ENCODE results near the gene NFE2L3. TPM values are rescaled to one million over a fixed set of nuclear protein-coding genes. Genes with fewer than 3 reads are reported as not detected.
"Not testable (repeated sequence)": the region's sequence is repeated elsewhere in the genome, so short reads cannot be mapped to it uniquely, and the experiment has no call there.

NFE2L3 gene
- total RNA-seq, 1 donor from 2014 or later: 1.4 TPM

DNA sequence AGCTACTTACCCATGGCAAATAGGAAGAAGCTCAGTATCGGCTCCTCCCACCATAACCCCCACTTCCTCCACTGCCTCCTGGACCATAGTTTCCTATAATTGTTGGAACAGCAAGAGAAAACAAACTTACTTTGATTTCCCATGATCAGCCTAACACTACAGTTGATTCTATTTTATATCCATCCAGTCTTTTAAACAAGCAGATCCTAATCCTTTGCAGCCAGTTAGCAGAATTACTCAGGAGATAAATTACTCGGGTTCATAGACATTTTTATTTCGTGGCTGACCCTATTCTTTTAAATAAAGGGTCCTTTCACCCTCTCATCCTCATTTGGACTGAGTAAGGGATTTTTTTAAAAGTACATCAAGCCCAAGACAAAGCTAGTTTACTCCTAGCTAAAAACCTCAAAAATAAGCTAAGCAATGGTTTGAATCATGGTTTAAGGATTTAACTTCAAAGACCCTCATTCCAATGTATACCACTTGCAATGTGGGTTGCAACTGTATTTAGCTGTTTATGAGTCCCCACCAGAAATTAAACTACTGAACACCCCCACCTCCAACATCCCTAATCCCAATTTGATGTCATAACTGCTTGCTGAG lies 40.6 kb downstream of the NFE2L3 start:
- no peak for DNase-seq (ENCODE audit: missing footprints)
- ATAC-seq: no peak
- intact Hi-C loops (cut with DNase I): no loop called here

DNA sequence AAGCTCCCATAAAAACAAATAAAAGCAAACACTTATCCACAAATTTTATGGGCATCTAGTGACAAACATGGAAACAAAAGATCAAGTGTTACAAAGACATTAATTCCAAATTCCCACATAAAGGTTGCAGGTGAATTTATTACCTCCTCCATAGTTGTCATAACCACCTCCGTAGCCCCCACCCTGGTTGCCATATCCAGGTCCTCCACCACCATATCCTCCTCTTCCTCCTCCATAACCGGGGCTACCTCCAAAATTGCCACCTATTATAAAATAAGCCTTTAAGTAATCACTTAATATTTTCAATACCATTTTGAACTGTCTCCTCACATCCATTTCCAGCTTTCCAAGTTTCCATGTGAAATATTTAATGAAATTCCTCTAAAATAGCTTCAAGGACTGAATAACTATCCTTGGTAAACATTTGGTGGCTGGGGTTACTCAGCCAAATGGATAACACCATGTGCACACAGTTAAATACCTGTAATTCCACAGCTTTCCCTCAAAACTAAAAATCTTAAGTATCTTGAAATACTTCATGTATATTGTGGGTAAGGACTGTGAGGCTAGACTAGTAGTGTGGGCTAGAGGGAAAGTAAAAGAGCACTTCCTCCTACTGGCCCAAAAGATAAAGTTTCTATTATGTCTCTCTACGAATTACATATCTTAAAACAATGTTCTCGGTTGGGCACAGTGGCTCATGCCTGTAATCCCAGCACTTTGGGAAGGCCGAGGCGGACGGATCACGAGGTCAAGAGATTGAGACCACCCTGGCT lies 41.6 kb downstream of the NFE2L3 start:
- DNase-seq (ENCODE audit: missing footprints) (no peak), ATAC-seq (no peak)
- intact Hi-C loops (cut with DNase I): no loop called here

DNA sequence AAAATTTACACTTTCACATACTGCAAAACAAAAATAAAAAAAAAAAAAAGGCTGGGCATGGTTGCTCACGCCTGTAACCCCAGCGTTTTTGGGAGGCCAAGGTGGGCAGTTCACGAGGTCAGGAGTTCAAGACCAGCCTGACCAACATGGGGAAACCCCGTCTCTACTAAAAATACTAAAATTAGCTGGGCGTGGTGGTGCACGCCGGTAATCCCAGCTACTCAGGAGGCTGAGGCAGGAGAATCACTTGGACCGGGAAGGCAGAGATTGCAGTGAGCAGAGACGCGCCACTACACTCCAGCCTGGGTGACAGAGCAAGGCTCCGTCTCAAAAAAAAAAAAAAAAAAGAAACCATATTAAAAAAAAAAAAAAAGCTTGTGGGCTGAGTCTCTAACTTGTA lies 42.8 kb downstream of the NFE2L3 start:
- DNase-seq (ENCODE audit: missing footprints); ATAC-seq; intact Hi-C loops (cut with DNase I): not testable (repeated sequence)

DNA sequence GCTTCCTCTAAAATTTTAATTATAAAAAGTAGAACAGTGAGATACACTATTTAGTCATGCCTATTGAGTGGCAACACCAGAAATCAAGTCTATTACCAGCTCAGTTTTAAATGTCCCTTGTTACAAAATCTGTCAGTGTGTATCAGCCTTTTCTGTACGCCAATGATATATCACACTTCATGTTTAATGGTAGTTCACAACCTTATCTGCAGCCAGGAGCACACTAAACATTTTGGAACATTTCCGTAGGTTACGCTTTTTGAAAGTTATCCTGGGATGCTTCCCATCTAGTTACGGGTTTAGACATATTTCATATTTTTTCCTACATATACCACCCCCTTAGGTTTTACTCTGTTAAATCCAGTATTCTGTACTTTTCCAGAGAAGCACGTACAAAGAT lies 43.2 kb downstream of the NFE2L3 start:
- no peak for DNase-seq (ENCODE audit: missing footprints)
- ATAC-seq: no peak
- intact Hi-C loops (cut with DNase I): no loop called here

DNA sequence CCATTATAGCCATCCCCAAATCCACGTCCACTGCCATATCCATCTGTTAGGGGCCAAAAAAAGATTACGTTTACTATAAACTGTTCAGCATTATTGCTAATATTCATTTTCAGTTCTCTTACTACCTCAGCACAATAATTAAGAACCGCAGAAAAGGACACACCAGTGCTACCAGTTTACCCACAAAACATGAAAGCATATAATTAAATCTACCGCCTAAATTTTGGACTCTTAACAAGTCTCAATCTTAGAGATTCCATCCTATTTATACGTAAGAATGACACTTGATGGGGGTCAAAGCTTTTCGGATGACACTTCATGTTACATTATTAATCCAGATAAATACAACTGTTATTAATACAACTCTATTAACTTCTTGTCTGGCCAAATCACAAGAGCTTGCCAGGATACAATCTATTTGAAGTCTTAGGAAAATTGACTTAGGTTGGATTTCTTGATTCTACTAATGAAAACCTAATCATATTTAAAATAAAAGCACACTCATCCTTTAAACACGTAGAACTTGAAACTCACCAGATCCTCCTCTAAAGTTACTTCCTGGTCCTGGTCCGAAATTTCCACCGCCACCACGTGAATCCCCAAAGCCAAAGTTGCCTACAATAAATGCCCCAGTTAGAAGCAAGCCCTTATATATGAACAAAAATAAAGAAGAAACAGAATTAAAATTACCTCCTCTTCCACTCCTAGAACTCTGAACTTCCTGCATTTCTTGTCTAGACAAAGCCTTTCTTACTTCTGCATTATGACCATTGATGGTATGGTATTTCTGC lies 44.1 kb downstream of the NFE2L3 start:
- DNase-seq (ENCODE audit: missing footprints) (no peak), ATAC-seq (no peak)
- intact Hi-C loops (cut with DNase I): no loop called here

DNA sequence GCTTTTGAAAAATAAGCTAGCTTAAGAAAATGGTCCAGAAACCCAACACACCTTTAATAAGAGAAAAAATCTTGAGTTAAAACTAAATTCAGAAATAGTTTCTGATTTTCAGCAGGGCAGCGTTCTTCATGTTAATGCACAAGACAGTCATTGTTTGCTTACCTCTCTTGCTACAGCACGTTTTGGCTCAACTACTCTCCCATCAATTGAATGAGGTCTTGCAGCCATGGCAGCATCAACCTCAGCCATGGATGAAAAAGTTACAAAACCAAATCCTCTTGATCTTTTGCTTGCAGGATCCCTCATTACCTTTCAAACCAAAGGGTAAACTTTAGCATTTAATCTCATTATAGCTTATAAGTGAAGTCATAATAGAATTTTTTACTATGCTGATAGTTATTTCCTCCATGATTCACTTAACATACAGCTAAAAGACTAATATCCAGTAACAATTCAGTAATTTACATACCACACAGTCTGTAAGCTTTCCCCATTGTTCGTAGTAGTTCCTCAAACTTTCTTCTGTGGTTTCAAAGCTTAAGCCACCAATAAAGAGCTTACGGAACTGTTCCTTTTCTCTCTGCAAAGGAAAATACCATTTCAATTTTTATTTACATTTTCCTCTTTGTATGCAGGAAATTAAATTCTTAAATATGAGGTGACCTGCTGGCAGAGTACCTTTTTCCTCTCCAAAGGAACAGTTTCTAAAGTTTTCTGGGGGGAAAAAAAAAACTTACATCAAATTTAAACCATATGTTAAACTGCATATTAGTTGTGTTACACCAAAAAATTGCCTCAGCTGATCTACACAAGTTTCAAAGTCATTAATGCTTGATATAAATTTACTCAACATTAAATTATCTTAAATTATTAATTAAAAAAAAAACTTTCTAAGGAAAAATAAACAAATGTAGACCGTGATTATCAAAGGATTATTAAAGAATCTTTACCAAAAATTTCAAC lies 45.4 kb downstream of the NFE2L3 start:
- intact Hi-C loops (cut with DNase I): no loop called here
- DNase-seq (ENCODE audit: missing footprints) (no peak), ATAC-seq (no peak)

DNA sequence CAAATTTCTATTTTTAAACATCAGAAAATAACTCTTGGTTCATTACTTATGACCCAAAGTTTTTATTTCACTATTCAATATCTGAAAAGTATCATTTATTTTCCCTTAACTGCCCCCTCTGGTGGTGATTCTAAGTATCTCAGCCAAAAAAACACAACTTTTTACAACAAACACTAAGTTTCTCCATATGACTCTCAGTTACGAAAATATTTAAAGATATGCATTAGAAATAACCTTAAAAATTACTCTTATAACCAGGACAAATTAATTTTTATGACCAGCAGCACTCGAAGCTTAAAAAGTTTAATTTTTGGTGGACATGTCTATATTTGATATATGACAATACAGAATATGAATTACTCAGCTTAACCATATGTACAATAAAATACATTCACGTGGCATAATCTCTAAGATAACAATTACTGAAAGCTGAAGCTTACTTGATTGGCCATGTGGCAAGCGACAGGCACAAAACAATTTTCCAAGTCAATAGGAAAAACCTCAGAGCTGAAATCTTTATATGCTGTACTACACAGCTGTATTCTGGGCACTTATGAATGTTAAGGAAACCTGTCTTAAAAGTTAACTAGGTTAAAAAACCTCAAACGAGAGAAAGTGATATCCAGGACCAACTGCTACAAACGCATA lies 46.3 kb downstream of the NFE2L3 start:
- DNase-seq (ENCODE audit: missing footprints): no peak
- intact Hi-C loops (cut with DNase I): no loop called here
- no peak for ATAC-seq

DNA sequence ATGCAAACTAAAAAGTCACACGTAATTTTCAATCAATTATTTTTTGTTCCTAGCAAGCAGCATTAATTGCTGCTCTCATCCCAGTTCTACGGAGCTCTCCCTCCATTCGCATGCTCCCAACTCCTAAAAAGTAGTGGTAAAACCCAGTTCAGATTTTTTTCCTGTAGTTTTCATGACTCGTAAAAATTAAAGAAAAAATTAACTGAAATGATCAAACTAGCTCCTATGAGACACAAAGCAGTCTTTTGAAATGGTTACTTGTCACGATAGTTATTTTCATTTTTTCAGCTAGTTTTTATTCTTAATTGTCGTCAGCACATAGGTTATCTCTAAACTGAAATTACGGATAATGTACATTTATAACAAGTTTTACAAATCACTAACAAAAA lies 46.8 kb downstream of the NFE2L3 start:
- intact Hi-C loops (cut with DNase I): no loop called here
- no peak for ATAC-seq
- no peak for DNase-seq (ENCODE audit: missing footprints)

DNA sequence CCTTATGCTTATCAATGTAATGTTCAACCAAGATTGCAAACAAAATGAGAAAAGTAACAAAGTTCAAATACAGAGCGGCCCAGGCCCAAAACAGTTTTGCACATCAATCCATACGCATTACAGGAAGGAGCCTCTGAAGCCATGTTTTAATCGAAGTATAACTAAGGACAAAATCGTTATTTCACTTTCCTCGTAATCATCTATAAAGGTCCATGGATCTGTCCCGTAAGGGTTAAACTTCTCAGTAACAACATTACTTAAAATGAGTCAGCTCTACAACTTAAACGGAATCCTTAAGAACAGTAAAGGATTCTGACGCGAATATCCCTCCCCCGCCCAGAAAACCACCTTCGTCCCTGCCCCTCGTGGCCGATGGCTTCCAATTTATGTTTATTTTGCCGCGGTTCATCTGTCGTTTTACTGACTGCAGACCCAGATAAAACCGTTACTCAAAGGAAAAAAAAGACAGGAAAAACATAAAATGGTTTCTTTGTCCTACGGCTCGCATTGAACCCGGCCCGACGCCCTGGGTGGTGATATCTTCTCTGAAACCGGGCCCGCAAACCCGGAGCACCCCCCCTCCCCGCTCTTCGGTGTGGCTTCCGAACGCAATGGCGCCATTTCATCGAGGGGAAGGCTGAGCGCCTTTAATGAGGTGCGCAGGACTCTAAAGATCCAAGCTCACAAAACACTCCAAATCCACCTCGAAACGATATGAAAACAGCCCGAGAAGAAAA lies 47.5 kb downstream of the NFE2L3 start:
- intact Hi-C loops (cut with DNase I): no loop called here
- no peak for ATAC-seq

DNA sequence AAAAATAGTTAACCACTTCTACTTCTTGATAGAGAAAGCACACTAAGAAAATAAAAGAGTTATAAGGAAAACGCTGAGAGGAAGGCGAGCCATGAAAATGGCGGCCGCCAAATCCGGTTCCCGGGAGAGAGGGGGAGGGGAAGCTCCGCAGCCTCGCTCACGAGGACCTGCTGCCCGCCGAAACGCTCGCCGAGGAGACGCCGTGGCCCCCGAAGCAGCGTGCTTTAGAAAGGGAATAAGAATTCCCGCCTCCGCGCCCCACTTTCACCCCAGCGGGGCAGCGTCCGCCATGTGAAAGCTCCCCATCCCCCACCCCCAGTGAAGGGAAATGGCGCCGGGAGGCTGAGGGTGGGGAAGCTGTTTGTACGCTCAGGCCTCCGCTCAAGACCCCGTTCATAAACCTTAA lies 48.0 kb downstream of the NFE2L3 start:
- intact Hi-C loops (cut with DNase I): no loop called here
- peak; percentile 18 for ATAC-seq
- peak; percentile 86 for DNase-seq (ENCODE audit: missing footprints)

More for the DNA sequence above, 47.5 kb downstream of the NFE2L3 start:
- DNase-seq (ENCODE audit: missing footprints): peak; percentile 79

DNA sequence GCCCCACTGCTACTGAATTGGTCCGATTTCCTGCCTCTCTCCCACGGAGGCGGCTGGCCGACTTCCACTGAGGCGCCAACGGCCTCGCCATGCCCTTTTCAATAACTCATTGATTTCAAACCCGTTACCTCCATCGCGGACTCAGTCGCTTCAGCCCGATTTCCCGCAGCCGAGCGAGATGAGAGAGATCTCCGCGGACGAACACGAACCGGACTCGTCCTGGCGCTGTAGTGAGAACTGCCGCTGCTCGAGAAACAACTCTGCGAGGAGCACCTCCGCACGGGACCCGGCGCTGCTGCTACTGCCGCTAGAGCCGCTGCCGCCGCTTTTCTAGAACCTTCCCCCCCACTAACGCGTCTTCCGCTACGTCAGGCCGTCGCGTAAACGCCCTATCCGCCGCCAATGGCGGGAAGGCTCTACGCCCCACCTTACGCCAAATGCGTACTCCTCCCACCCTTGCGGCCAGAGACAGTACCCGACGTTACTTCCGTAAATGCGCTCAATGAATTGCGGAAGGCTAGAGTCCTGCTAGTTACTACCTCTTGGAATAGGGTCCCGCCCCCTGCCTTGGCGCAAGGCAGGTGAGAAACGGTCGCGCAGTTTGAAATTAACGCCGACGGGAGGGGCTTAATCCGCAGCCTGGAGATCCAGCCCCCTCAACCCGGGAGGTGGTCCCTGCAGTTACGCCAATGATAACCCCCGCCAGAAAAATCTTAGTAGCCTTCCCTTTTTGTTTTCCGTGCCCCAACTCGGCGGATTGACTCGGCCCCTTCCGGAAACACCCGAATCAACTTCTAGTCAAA lies 48.6 kb downstream of the NFE2L3 start, which contains the start of gene HNRNPA2B1:
Gene HNRNPA2B1, minus strand, starts transcription at position 303 of the 803 bp plus-strand sequence. Its CDS starts 169 bp downstream, at position 134.
- intact Hi-C loops (cut with DNase I): no loop called here
- peak; percentile 98 for DNase-seq (ENCODE audit: missing footprints)
- ATAC-seq: peak; percentile 90

DNA sequence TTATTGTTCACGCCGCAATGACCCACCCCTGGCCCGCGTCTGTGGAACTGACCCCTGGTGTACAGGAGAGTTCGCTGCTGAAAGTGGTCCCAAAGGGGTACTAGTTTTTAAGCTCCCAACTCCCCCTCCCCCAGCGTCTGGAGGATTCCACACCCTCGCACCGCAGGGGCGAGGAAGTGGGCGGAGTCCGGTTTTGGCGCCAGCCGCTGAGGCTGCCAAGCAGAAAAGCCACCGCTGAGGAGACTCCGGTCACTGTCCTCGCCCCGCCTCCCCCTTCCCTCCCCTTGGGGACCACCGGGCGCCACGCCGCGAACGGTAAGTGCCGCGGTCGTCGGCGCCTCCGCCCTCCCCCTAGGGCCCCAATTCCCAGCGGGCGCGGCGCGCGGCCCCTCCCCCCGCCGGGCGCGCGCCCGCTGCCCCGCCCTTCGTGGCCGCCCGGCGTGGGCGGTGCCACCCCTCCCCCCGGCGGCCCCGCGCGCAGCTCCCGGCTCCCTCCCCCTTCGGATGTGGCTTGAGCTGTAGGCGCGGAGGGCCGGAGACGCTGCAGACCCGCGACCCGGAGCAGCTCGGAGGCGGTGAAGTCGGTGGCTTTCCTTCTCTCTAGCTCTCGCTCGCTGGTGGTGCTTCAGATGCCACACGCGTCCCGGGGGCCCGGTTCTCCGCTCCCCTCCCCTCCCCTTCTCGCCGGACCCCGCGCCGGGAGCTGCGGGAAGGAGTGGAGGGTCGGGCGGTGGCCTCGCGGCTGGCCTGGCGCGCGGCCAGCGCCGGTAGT lies 49.4 kb downstream of the NFE2L3 start, which contains the start of gene CBX3:
Gene CBX3, plus strand, starts transcription at position 499 of the 772 bp plus-strand sequence. CDS start 1,254 bp downstream, outside the sequence.
- DNase-seq (ENCODE audit: missing footprints) (peak; percentile 93), ATAC-seq (peak; percentile 78)
- intact Hi-C loops (cut with DNase I): no loop called here

DNA sequence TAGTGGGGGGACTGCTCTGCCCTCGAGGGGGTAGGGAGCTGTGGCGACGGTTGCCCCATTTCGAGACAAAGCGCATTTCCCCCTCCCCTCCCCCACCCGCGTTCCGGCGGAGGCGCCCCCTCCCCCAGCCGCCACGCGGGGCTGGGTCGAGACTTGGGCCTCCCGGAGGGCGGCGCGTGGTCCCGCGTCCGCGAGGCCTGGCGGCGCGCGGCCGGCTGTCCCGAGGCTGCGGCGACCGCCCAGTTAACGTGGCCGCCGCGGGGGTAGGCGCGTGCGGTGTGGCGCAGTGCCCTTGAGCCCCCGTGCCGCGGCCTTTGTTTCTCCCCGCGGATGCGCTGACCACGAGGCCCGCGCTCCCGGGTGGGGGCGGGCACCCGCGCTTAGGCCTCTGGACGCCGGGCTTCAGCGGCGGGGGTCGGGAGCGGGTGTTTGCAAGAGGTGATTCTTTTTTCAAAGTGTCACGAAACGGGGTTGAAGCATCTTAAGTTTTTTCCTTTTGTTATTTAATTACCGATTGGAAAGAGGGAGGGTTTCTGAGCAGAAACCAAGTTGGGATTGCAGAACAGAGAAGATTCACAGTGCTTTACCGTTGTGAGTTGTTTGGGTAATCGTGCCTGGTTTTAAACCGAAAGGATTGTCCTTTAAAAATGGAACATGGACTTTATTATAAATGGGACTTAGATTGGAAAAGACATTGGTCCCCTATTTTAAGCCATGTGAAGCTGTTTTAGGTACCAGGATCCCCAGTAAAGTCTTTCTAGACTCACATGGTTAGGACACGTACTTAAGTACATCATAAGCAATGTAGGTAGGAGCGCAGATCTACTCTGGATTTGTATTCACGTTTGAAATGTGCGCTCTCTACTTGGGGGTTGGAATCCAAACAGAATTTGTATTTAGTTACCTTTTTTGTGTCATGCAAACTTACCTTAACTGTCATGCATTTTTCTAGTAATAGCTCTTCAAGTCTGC lies 50.3 kb downstream of the NFE2L3 start:
- ATAC-seq (peak; percentile 9), DNase-seq (ENCODE audit: missing footprints) (peak; percentile 75)
- intact Hi-C loops (cut with DNase I): no loop called here

DNA sequence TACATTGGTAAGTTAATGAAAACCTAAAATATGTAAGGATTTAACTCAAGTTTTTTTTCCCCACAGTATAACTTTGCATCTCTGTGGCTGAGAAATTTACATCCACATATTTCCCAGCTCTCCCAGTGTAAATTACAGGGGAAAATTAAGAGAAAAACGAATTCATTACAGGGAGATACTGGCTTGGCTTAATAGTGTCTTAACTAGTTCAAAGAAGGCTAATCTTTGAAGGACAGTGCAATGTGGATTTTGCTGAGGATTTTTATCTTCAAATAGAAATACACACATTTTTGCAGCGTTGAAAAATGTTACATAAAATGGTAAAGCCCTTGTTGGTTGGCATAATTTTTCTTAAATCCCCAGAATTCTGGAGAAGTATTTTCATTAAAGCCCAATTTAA lies 51.0 kb downstream of the NFE2L3 start:
- intact Hi-C loops (cut with DNase I): no loop called here
- no peak for ATAC-seq

DNA sequence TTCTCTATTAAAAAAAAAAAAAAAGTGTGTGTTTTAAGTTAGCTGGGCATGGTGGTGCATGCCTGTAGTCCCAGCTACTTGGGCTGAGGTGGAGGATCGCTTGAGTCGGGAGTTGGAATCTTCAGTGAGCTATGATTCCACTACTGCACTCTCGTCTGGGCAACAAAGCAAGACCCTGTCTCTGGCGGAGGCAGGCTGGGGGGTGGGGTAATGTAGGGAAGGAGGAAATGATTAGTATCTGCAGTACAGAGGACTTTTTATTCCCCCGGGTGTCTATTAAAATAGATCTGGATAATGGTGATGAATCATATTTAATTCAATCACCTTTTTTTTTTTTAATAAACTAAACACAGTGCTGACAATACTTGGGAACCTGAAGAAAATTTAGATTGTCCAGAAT lies 56.0 kb downstream of the NFE2L3 start:
- ATAC-seq: no peak
- intact Hi-C loops (cut with DNase I): no loop called here

More for the DNA sequence above, 51.0 kb downstream of the NFE2L3 start:
- no peak for DNase-seq (ENCODE audit: missing footprints)

More for the DNA sequence above, 56.0 kb downstream of the NFE2L3 start:
- no peak for DNase-seq (ENCODE audit: missing footprints)
